K562 (cell line): ENCODE measurements around the gene GLI1. TPM values are rescaled to one million over a fixed set of nuclear protein-coding genes. Genes with fewer than 3 reads are reported as not detected.

ENCODE experiments used
- ARNT ChIP-seq, 2 experiments: fragments of 450-650 bp; IDR thresholded peaks; 2 replicates each; pipeline ENCODE4 v1.6.1; 2016; ENCODE audit warnings: mild to moderate bottlenecking in 1 of 2
- COPS2 ChIP-seq: fragments of 450-650 bp; conservative IDR thresholded peaks from 2 replicates; pipeline ENCODE4 v1.6.1; 2016; ENCODE audit warnings: mild to moderate bottlenecking, moderate library complexity
- CREB3L1 ChIP-seq: fragments of 450-650 bp; IDR thresholded peaks from 2 replicates; pipeline ENCODE4 v1.6.1; 2014; ENCODE audit warnings: low read depth, mild to moderate bottlenecking, moderate library complexity, borderline replicate concordance
- CREB5 ChIP-seq: fragments of 250-450 bp; sonication (Bioruptor Pico); IDR thresholded peaks from 2 replicates; pipeline ENCODE4 v1.5.0; 2020; ENCODE audit warnings: mild to moderate bottlenecking
- E2F3 ChIP-seq: fragments of 250-450 bp; sonication (Bioruptor Pico); IDR thresholded peaks from 2 replicates; pipeline ENCODE4 v1.4.0; 2020; ENCODE audit warnings: mild to moderate bottlenecking
- HMG20A ChIP-seq: fragments of 450-650 bp; formaldehyde crosslinking; conservative IDR thresholded peaks from 2 replicates; pipeline ENCODE4 v1.4.0; 2020; ENCODE audit warnings: mild to moderate bottlenecking, mixed read lengths
- IRF2 ChIP-seq: sonication (generic); formaldehyde crosslinking; IDR thresholded peaks from 2 replicates; pipeline ENCODE4 v1.8.1; 2022; ENCODE audit warnings: mild to moderate bottlenecking, missing genetic modification reagents
- POLR2AphosphoS2 ChIP-seq: IDR thresholded peaks from 2 replicates; pipeline ENCODE4 v1.6.1; 2012; ENCODE audit warnings: low read length, improper control_type of control experiment
- PRDM10 ChIP-seq: fragments of 450-650 bp; IDR thresholded peaks from 2 replicates; pipeline ENCODE4 v1.6.1; 2018; ENCODE audit not compliant: partially characterized antibody
- RCOR1 ChIP-seq, 2 experiments: IDR thresholded peaks; 2 replicates each; pipeline ENCODE4 v1.6.1; 2012; ENCODE audit warnings: low read depth in 2 of 2, low read length in 2 of 2, borderline replicate concordance in 1 of 2, improper control_type of control experiment in 1 of 2
- SMAD1 ChIP-seq: fragments of 150-350 bp; IDR thresholded peaks from 2 replicates; pipeline ENCODE4 v1.6.1; 2014; ENCODE audit warnings: low read length, low read depth; ENCODE audit not compliant: partially characterized antibody
- TSHZ1 ChIP-seq: fragments of 250-450 bp; sonication (Bioruptor Pico); IDR thresholded peaks from 2 replicates; pipeline ENCODE4 v1.4.0; 2020; ENCODE audit warnings: mild to moderate bottlenecking, moderate library complexity
- ZBTB9 ChIP-seq: fragments of 450-650 bp; formaldehyde crosslinking; IDR thresholded peaks from 2 replicates; pipeline ENCODE4 v1.4.0; 2020; ENCODE audit warnings: mild to moderate bottlenecking, moderate library complexity
- ZNF583 ChIP-seq: fragments of 250-450 bp; sonication (Bioruptor Pico); IDR thresholded peaks from 2 replicates; pipeline ENCODE4 v1.4.0; 2020
- polyA plus RNA-seq, 8 experiments: library from polyadenylated mRNA; depleted of rRNA in 4 of 8; stranded (reverse) in 5 of 8; unstranded in 3 of 8; fragments of >200 nt; fragmentation: Nextera tagmentation in 2 of 8; fragmentation: Illumina TruSeq in 1 of 8; extraction: Ambion mirVana in 2 of 8; extraction: Trizol in 1 of 8; gene quantifications; 2 replicates each; pipeline versions ENCODE4 v1.2.1 to v1.2.3, GENCODE V29; 2011 to 2014; ENCODE audit warnings: inconsistent platforms in 1 of 8, missing spikeins in 1 of 8
- total RNA-seq, 7 experiments: library from RNA; depleted of rRNA in 6 of 7; stranded (reverse); fragments of >200 nt in 6 of 7; fragmentation: Illumina TruSeq in 2 of 7; extraction: Trizol in 2 of 7; gene quantifications; 2 replicates each; pipeline versions ENCODE4 v1.2.1 to v1.2.3, GENCODE V29; 2011 to 2021; ENCODE audit warnings: low replicate concordance in 1 of 7

The GLI1 gene
- total and polyA plus RNA-seq, 9 of the 15 experiments (the other 6 are each of a cell fraction or from before 2014, with no cell fraction given) = 0.24 to 3.7 (median 0.61) TPM

GRCh38 chr12:57454566-57455373 is 4.8 kb upstream of the GLI1 start, which contains the start of gene INHBE (continued):
- TF ChIP-seq COPS2 (no peak), PRDM10 (peak; percentile 24), E2F3 (CRISPR knock-in tag) (peak; percentile 64; the same call in 1 of the 2 replicates), CREB5 (peak; percentile 63; the same call in 1 of the 2 replicates), RCOR1 (IDR thresholded peaks at IDR 0.05; ENCODE audit: borderline replicate concordance in 1 of 2, low read depth in 2 of 2, low read length in 2 of 2) (0 out of 4 replicates have a peak, but pooled peaks of 1 of the 2 experiments have one; percentile 48), POLR2AphosphoS2 (peak; percentile 70; the same call in 1 of the 2 replicates), IRF2 (no peak), CREB3L1 (peak; percentile 81), HMG20A (CRISPR knock-in tag) (no peak), TSHZ1 (CRISPR knock-in tag) (no peak; the same call in 1 of the 2 replicates), SMAD1 (peak; percentile 47), ZNF583 (CRISPR knock-in tag) (peak; percentile 88), ZBTB9 (CRISPR knock-in tag) (peak; percentile 83; the same call in 1 of the 2 replicates), ARNT (IDR thresholded peaks at IDR 0.05) (peak in 1 of 2 experiments; percentile 61; a peak in 2 of 4 replicates)
